Naive thymus-derived CD8-positive, alpha-beta T cell (primary cell): Measurements from ENCODE around the gene PRL. TPM values are rescaled to one million over a fixed set of nuclear protein-coding genes. Genes with fewer than 3 reads are reported as not detected.

Experiments
- ATAC-seq, 2 donors: fragments of 150-1000 bp; cut with Tn5 transposase in 1 of 2; sonication (Bioruptor Pico), chemical (Tn5 transposase) in 1 of 2; 1 replicate in 1 of 2; 2 replicates in 1 of 2; pipeline ENCODE4 v1.10.0; 2021; ENCODE audit warnings: mild to moderate bottlenecking in 2 of 2, moderate library complexity in 2 of 2
- POLR2A ChIA-PET: fragments of 350-600 bp; sonication (Branson Sonifier 250); formaldehyde crosslinking; loops from one replicate; lab custom pipeline; 2021; ENCODE audit warnings: antibody characterized with exemption; lab: Charles Lee
- DNase-seq, 10 donors: peaks; one replicate each; pipeline versions ENCODE4 v3.0.0 to v3.0.0-alpha.2; 2020 to 2022
- H3K27ac Mint-ChIP-seq, 10 donors: one replicate each; pipeline ENCODE4 v1.8.0; 2020 to 2022; ENCODE audit warnings: mild to moderate bottlenecking in 10 of 10, mixed read lengths in 10 of 10, moderate library complexity in 4 of 10, inconsistent platforms in 1 of 10
- H3K27me3 Mint-ChIP-seq, 5 donors: one replicate each; pipeline ENCODE4 v1.8.0; 2021 to 2022; ENCODE audit warnings: mixed read lengths in 5 of 5
- H3K36me3 Mint-ChIP-seq, 3 donors: one replicate each; pipeline ENCODE4 v1.8.0; 2020 to 2022; ENCODE audit warnings: mixed read lengths in 3 of 3, mild to moderate bottlenecking in 2 of 3, inconsistent platforms in 1 of 3
- H3K4me1 Mint-ChIP-seq, 4 donors: one replicate each; pipeline ENCODE4 v1.8.0; 2021 to 2022; ENCODE audit warnings: mixed read lengths in 4 of 4
- H3K4me3 Mint-ChIP-seq, 10 donors: one replicate each; pipeline ENCODE4 v1.8.0; 2020 to 2022; ENCODE audit warnings: mild to moderate bottlenecking in 10 of 10, mixed read lengths in 10 of 10, moderate library complexity in 6 of 10, inconsistent platforms in 1 of 10
- H3K9me3 Mint-ChIP-seq, 9 donors: one replicate each; pipeline ENCODE4 v1.8.0; 2020 to 2022; ENCODE audit warnings: mixed read lengths in 9 of 9, mild to moderate bottlenecking in 3 of 9, inconsistent platforms in 1 of 9, moderate library complexity in 1 of 9
- polyA plus RNA-seq, 3 donors: library from polyadenylated mRNA; unstranded; fragments of 300-500 nt; fragmentation: Illumina TruSeq; gene quantifications; one replicate each; pipeline ENCODE4 v1.2.3, GENCODE V29; 2021
- total RNA-seq, 8 experiments: library from RNA in 2 of 8; stranded (reverse) in 2 of 8; gene quantifications; one replicate each; pipeline ENCODE4 v1.2.3 and lab custom pipeline; 2021 to 2026

Gene PRL
- total and polyA plus RNA-seq, 5 experiments from 2014 or later: 0.30 to 2.6 (median 2.0) TPM

DNA sequence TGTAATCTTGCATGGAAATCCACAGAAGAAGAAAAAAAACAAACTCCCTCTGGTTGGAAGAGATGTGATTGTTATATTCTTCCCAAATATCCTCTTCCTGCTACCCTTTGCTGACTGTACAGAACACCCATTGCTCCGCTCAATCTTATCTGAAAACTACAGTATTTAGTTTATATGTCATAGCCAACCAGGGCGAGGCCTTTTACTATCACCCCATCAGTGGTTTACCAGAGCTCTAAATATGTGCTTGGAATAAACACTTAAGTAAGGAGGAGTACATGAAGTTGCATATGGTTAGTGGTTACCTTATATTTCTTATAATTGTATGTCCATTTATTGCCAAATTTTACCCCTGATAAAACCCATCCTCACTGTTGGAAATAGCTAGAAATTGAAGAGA, 12.2 kb downstream of the PRL start:
- Mint-ChIP-seq H3K36me3 (peaks cover 0 to 6% (median 0%) of the 10 kb centered on the region in 3 donors), H3K27me3 (peaks cover 0 to 8% (median 1%) of the 10 kb centered on the region in 5 donors), H3K27ac (no peak overlapping the region), H3K4me1 (no peaks in the 10 kb centered on the region), H3K9me3 (peaks cover 0 to 3% (median 2%) of the 10 kb centered on the region in 9 donors), H3K4me3 (no peak overlapping the region)
- no peak for ATAC-seq
- POLR2A ChIA-PET: no interaction called here
- DNase-seq: no peak

DNA sequence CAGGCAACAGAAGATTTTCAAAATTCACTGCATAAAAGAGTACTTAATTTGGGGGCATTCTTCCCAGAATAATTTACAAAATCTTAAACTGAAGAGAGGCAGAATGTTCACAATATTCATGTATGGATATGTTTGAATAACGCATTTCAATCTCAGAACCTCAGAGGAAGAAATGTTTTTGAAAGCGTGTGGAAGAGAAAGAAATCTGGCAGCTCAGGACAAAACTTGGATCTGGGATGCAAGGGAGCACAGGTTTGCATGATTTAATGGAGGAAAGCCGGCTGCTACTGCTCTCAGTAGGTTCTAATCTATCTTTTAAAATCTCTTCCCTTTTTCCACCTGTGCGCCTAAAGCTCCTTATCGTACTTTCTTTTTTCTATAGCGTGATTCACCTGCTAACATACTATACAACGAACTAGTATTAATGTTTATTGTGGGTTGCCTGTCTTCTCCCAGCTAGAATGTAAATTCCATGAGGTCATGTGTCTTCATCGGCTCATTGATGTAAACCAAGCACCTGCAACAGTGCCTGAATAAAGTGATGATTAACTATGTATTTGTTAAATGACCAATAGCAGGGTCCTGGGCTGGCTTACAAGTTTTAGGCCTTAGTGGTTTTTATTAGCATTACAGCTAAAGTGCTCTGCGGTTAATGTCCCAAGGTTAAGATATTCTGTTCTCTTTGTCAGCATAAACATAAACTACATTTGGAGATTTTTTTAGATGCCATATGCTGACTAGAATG, 15.3 kb downstream of the PRL start:
- Mint-ChIP-seq H3K9me3 (peaks cover 0 to 18% (median 3%) of the 10 kb centered on the region in 9 donors), H3K36me3 (peaks cover 0 to 10% (median 1%) of the 10 kb centered on the region in 3 donors), H3K4me3 (no peak overlapping the region), H3K4me1 (no peaks in the 10 kb centered on the region), H3K27me3 (peaks cover 0 to 8% (median 1%) of the 10 kb centered on the region in 5 donors), H3K27ac (no peak overlapping the region)
- POLR2A ChIA-PET: no interaction called here
- ATAC-seq (no peak), DNase-seq (no peak)

DNA sequence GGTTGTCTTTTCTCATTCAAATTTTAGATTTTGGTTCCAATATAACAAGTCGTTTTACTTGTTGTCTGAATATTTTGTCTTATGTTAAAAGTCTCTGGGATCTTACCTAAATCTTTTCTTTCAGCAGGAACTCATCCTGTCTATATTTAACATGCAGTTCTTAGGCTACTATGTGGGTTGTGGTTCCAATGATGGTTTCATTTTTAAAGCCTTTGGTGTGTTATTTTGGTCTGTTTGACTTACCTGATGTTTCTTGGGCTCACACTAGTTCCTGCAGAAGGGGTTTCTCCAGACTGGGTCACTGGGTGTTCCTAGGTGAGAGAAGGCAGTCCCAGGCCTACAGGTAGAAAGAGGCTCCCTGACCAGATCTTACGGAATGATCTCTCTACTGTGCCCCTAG, 17.4 kb downstream of the PRL start:
- Mint-ChIP-seq H3K27ac (no peak overlapping the region), H3K9me3 (peaks cover 0 to 26% (median 6%) of the 10 kb centered on the region in 9 donors), H3K4me1 (no peaks in the 10 kb centered on the region), H3K4me3 (no peak overlapping the region), H3K27me3 (peaks cover 0 to 2% (median 0%) of the 10 kb centered on the region in 5 donors), H3K36me3 (peaks cover 0 to 7% (median 1%) of the 10 kb centered on the region in 3 donors)
- POLR2A ChIA-PET: no interaction called here
- DNase-seq (no peak), ATAC-seq (no peak)

DNA sequence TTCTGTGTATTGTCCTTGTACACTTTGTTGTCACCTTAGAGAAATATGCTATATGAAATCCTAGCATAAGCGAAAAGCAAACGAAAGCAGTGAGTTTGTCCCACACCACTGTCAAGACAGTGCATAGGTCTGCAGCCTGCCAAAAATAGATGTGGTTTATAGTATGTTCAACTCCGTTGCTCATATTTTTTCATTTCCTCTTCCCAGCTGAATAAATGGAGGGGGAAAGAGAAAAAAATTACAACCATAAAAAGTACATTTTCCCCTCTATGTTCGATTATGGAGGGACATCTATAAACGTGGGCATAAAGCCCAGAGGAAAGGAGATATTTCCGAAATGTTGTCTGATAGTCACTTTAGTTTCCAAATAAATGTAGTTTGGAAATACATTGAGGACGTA, 25.8 kb downstream of the PRL start:
- Mint-ChIP-seq H3K27ac (no peak overlapping the region), H3K27me3 (no peaks in the 10 kb centered on the region), H3K4me3 (peak overlapping the region in 1 of 10 donors; percentile 24), H3K9me3 (peaks cover 0 to 14% (median 2%) of the 10 kb centered on the region in 9 donors), H3K4me1 (peaks cover 0 to 18% (median 0%) of the 10 kb centered on the region in 4 donors), H3K36me3 (no peaks in the 10 kb centered on the region)
- no peak for ATAC-seq
- POLR2A ChIA-PET: no interaction called here
- no peak for DNase-seq

DNA sequence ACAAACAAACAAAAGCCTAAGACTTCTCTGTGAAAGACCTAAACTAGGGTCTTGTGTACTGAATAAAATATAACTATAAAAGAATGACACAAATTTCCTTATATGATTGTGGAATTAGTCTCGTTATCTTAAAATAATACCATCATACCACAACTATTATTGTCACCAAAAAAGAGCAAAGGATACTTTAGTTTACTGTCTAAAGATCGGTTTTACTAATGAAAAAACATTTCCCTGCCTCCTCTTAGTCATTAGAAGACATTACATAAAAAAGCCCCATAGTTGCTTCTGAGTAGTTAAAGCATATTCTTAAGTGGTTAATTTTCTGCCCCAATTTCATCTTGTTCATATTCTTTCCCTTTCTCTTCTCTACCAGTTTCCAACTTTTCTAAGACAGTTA, 33.1 kb downstream of the PRL start:
- peaks cover 0 to 5% (median 0%) of the 10 kb centered on the region in 9 donors for H3K9me3 Mint-ChIP-seq
- no peak for ATAC-seq

DNA sequence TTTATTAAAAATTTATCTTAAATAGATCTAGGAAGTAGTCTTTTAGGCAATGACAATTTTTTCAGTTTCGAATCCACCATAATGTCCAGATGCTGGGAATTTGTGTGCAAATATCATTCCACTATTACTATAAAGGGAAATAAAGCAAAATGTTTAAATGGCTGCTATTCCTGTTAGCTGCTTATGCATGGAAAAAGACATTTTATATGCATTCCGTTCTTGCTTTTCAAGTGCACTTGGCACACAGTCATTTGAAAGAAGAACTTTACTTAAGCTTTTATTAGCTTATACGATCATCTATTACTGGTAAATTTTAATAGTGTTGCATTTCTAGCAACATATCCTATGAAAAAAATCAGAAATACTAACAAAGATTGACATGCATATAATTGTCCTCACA, 42.0 kb downstream of the PRL start:
- POLR2A ChIA-PET: no interaction called here
- no peaks in the 10 kb centered on the region for H3K27me3 Mint-ChIP-seq
- DNase-seq: no peak
- H3K4me1 Mint-ChIP-seq: no peaks in the 10 kb centered on the region
- H3K36me3 Mint-ChIP-seq: no peaks in the 10 kb centered on the region
- no peak overlapping the region for H3K4me3 Mint-ChIP-seq
- H3K9me3 Mint-ChIP-seq: peaks cover 0 to 2% (median 0%) of the 10 kb centered on the region in 9 donors
- H3K27ac Mint-ChIP-seq: no peak overlapping the region
- no peak for ATAC-seq

More for the DNA sequence above, 33.1 kb downstream of the PRL start:
- Mint-ChIP-seq H3K4me1 (peaks cover 0 to 5% (median 0%) of the 10 kb centered on the region in 4 donors), H3K27me3 (peaks cover 0 to 3% (median 0%) of the 10 kb centered on the region in 5 donors), H3K36me3 (no peaks in the 10 kb centered on the region), H3K27ac (no peak overlapping the region), H3K4me3 (no peak overlapping the region)
- POLR2A ChIA-PET: no interaction called here
- no peak for DNase-seq

DNA sequence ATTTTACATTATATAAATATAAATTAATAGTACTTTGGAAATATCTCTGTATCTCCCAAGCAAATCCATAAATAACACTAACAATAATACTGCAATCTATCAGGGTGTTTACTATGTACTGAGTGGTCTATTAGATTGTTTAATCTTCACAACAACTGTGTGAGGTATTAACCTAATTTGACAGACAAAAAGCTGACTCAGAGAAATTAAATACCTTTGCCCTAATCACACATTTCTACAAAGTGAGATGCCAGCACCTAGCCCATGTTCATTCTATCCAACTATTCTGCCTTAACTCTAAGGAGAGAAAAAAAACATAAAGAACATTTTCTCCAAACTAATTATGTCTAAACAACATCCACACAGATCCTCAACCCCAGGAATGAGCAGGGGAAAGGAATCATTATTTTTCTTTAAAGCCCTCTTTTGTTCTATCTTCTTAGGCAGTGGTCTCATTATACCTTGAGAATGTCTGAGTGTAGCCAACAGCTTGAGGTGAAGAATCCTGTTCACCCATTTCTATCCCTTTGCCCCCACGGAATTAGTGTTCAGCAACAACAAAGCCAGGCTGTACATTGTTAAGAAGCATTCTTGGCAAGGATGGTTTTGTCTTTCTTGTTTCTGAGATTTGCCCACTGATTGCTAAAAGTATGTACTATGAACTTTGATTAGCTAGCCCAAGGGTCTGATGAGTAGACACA, 42.7 kb downstream of the PRL start:
- no peaks in the 10 kb centered on the region for H3K4me1 Mint-ChIP-seq
- POLR2A ChIA-PET: no interaction called here
- no peaks in the 10 kb centered on the region for H3K27me3 Mint-ChIP-seq
- ATAC-seq (no peak), DNase-seq (no peak)
- H3K4me3 Mint-ChIP-seq: no peak overlapping the region
- peaks cover 0 to 2% (median 0%) of the 10 kb centered on the region in 9 donors for H3K9me3 Mint-ChIP-seq
- H3K27ac Mint-ChIP-seq: no peak overlapping the region
- H3K36me3 Mint-ChIP-seq: no peaks in the 10 kb centered on the region

DNA sequence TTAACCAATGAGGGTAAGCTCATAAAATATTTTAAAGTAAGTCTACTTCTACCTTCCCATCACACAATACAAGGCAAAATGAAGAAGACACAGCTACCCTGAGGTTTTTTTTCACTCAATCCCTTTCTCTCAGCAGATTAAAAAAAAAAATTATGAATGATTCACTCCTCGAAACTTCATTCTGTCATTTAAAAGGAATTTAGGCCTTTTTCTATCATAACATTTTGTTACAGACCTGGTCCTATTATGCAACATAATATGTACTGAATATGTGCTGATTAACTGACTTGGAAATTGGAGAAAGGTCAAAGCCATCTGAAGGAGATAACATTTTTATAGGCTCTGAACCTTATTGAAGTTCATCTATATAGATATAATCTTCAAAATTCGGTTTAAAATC, 45.5 kb downstream of the PRL start:
- Mint-ChIP-seq H3K4me1 (no peaks in the 10 kb centered on the region), H3K27ac (no peak overlapping the region), H3K36me3 (no peaks in the 10 kb centered on the region), H3K27me3 (no peaks in the 10 kb centered on the region), H3K9me3 (peaks cover 0 to 2% (median 0%) of the 10 kb centered on the region in 9 donors), H3K4me3 (no peak overlapping the region)
- ATAC-seq (no peak), DNase-seq (no peak)
- POLR2A ChIA-PET: no interaction called here

DNA sequence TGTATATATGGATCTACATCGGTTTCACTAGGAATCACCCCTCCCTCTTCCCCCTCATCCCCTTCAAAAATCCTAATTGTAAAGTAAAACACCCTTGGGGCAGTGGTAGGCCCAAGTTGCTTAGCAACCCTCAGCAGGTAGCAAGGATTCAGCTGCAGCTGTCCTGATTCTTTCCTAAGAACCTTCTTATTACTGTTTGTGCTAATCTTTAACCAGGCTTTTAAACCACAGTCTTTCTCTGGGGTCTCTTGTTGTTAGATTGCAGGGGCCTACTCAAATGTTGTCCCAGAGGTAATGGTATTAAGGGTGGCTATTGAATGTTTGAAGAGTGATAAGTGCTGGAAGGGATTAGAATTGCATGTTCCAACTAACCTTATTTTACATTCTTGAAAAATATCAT, 46.4 kb downstream of the PRL start:
- H3K9me3 Mint-ChIP-seq: peaks cover 0 to 2% (median 0%) of the 10 kb centered on the region in 9 donors
- POLR2A ChIA-PET: no interaction called here
- DNase-seq (no peak), ATAC-seq (no peak)
- no peaks in the 10 kb centered on the region for H3K4me1 Mint-ChIP-seq
- no peaks in the 10 kb centered on the region for H3K27me3 Mint-ChIP-seq
- no peaks in the 10 kb centered on the region for H3K36me3 Mint-ChIP-seq
- H3K27ac Mint-ChIP-seq: no peak overlapping the region
- no peak overlapping the region for H3K4me3 Mint-ChIP-seq

DNA sequence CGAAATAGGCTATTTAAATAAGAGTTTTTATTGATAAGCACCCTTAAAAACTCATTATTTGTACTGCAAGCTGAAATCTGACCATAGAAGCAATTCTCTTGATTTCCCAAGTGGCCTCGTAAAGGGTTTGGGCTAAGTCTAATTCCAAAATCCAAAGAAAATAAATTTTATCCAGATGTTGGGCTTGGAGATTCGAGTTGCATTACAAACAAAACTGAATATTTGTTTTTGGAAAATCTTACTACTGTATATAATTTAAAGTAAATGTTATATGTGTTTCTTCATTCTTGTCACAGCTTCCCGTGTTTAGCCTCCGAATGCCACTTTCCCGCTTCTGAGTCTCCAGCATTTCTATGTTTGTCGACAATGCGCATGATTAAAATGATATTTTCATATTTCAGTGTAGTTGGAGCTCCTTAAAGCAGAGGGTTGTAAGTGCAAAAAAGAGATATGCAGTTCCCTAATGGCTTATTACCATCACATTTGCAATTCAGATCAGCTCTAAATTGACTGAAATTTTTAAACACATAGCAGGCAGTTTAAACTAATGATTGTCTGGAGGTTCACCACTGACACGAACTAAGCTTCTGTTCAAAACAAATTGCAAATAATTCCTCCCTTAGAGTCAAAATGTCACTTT, 47.0 kb downstream of the PRL start:
- Mint-ChIP-seq H3K27ac (no peak overlapping the region), H3K4me1 (no peaks in the 10 kb centered on the region), H3K4me3 (no peak overlapping the region), H3K27me3 (no peaks in the 10 kb centered on the region), H3K36me3 (no peaks in the 10 kb centered on the region), H3K9me3 (peaks cover 0 to 2% (median 0%) of the 10 kb centered on the region in 9 donors)
- POLR2A ChIA-PET: no interaction called here
- no peak for ATAC-seq
- DNase-seq: no peak

DNA sequence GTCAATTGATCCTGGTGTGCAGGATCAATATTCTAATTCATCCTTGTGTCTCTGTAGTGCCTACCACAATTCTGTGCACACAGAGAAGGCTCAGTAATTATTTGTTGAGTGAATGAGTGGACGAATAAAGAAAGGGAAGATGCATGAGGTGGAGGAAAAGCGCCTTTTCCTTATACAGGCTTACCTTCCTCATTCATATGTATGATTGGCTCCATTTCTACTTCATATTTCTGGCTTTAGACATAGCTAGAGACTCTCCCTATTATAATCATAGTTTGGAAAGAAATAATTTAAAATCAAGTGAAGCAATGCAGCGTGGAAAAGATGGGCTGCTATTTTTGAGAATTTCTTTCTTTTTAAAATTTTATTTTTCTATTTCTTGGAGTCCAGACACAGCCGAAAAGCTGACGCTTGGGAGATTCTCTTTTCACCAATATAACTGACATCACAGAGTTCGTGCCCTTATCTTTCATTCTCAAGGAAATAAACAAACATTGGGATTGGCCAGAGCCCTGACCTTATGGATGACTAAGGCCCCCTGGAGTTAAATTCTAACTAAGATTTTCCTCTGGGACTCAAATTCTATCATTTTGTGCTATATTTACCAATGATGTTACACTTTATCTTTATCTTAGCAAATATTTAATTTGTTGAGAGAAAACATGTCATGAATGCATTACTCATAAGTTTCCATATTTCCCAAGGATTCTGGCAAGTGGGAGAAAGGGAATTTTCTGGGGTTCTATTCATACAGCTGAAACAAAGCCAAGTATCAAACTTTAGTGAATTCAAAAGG, 48.1 kb downstream of the PRL start:
- Mint-ChIP-seq H3K27me3 (no peaks in the 10 kb centered on the region), H3K4me1 (no peaks in the 10 kb centered on the region), H3K36me3 (no peaks in the 10 kb centered on the region), H3K27ac (no peak overlapping the region), H3K4me3 (no peak overlapping the region), H3K9me3 (peaks cover 0 to 6% (median 5%) of the 10 kb centered on the region in 9 donors)
- POLR2A ChIA-PET: no interaction called here
- DNase-seq (no peak), ATAC-seq (no peak)

DNA sequence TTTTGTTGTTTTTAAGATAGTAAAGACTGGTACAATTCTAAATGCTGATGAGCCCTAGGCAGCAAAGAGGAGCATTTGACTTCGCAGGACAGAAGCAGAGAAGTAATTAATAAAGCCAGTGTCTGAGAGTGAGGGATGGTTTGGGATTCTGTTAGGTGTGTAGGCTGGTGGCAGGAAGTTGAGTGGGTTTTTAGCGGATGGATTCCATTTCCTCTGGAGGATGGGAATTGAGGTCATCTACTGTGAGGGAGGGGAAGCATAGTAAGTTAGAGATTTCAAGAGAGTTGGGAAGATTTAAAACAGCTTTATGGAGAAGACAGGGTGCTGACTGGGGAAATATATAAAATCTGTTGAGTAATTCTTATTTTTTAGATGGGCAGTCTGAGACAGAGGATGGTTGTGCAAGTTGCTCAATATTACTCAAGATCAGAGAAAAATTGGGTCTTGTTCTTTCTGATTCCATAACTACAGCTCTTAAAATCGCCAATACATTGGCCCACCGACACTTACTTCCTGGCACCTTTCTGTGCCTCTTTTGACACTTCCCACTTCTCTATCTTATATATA, 48.8 kb downstream of the PRL start:
- no peak overlapping the region for H3K4me3 Mint-ChIP-seq
- DNase-seq: no peak
- no peaks in the 10 kb centered on the region for H3K36me3 Mint-ChIP-seq
- H3K4me1 Mint-ChIP-seq: no peaks in the 10 kb centered on the region
- POLR2A ChIA-PET: no interaction called here
- ATAC-seq: no peak
- H3K27me3 Mint-ChIP-seq: no peaks in the 10 kb centered on the region
- no peak overlapping the region for H3K27ac Mint-ChIP-seq
- peaks cover 0 to 11% (median 8%) of the 10 kb centered on the region in 9 donors for H3K9me3 Mint-ChIP-seq
